ENCODE data around the gene TNS1. TPM values are rescaled to one million over a fixed set of nuclear protein-coding genes. Genes with fewer than 3 reads are reported as not detected.

Gene TNS1
- total RNA-seq, 1 experiment from 2014 or later, result 3.4 TPM

GRCh38 chr2:217884985-217885384 is 117.8 kb downstream of the TNS1 start:
- Histone ChIP-seq H2AFZ (ENCODE audit: low read length) (no peak overlapping the region), H3K4ac (ENCODE audit: low read depth, low read length) (no peak overlapping the region), H2BK15ac (ENCODE audit: low read depth, low read length) (no peak overlapping the region), H4K5ac (ENCODE audit: insufficient read length, low read depth, low read length) (no peak overlapping the region), H3K79me1 (ENCODE audit: insufficient read depth, low read depth, low read length, poor library complexity, severe bottlenecking) (no peaks in the 10 kb centered on the region), H2BK5ac (ENCODE audit: insufficient read length, low read length) (no peak overlapping the region), H3K23ac (ENCODE audit: insufficient read length, low read depth, low read length) (no peak overlapping the region), H4K91ac (ENCODE audit: insufficient read length, low read depth, low read length) (no peak overlapping the region), H2BK12ac (ENCODE audit: insufficient read length, low read depth, low read length) (no peak overlapping the region), H3K56ac (ENCODE audit: insufficient read length, low read depth, low read length) (no peak overlapping the region), H2AK5ac (ENCODE audit: insufficient read length, low read length) (no peak overlapping the region), H3T11ph (ENCODE audit: low read length) (no peak overlapping the region), H4K20me1 (ENCODE audit: control insufficient read depth, insufficient read depth, insufficient read length) (no peaks in the 10 kb centered on the region), H3K18ac (ENCODE audit: insufficient read length, low read depth, low read length) (no peak overlapping the region), H3K14ac (ENCODE audit: insufficient read depth, low read length) (no peak overlapping the region), H2BK20ac (ENCODE audit: low read depth, low read length, poor library complexity, severe bottlenecking) (no peak overlapping the region), H3K9me3 (ENCODE audit: control insufficient read depth, low read depth, low read length) (no peaks in the 10 kb centered on the region), H4K8ac (replicated peaks; ENCODE audit: insufficient read length, low read depth, low read length) (no peak overlapping the region), H3K27me3 (ENCODE audit: insufficient read depth, low read length) (no peaks in the 10 kb centered on the region), H3K27ac (ENCODE audit: insufficient read length, low read depth, low read length) (no peak overlapping the region), H3K4me2 (ENCODE audit: insufficient read depth, insufficient read length, low read length) (no peak overlapping the region), H3K9ac (ENCODE audit: extremely low read depth, insufficient read length, low read length) (no peak overlapping the region), H3K4me1 (ENCODE audit: insufficient read depth, low read length) (no peaks in the 10 kb centered on the region), H2BK120ac (ENCODE audit: low read depth, low read length, poor library complexity, severe bottlenecking) (no peak overlapping the region), H3K23me2 (ENCODE audit: insufficient read length, low read depth, low read length, poor library complexity, severe bottlenecking) (no peaks in the 10 kb centered on the region), H3K79me2 (ENCODE audit: insufficient read depth, low read length) (no peaks in the 10 kb centered on the region)
- Mint-ChIP-seq H3K4me3 (no peak overlapping the region), H3K36me3 (ENCODE audit: insufficient read depth in 1 of 3, low read depth in 3 of 3) (no peaks in the 10 kb centered on the region), H3K9me3 (no peaks in the 10 kb centered on the region), H3K27ac (no peak overlapping the region), H3K4me1 (peaks cover 7 to 11% of the 10 kb centered on the region in 2 experiments), H3K27me3 (ENCODE audit: low read depth) (no peaks in the 10 kb centered on the region; the same call in 1 of the 2 replicates)
- DNase-seq, result no peak
- no peak for TF ChIP-seq CTCF (conservative IDR thresholded peaks at IDR 0.05)
- WGBS (ENCODE audit: extremely low coverage, insufficient read length, low lambda C conversion rate), result no CpG with 5 or more reads among the region's 8 CpGs
